A673 (cell line): ENCODE measurements around the gene NRG3. TPM values are rescaled to one million over a fixed set of nuclear protein-coding genes. Genes with fewer than 3 reads are reported as not detected.
"Not testable (repeated sequence)": the region's sequence is repeated elsewhere in the genome, so short reads cannot be mapped to it uniquely, and the experiment has no call there.

ENCODE experiments used
- BruUV-seq: library from RNA; stranded (reverse); fragments of 400-500 nt; replicated peaks from 2 replicates; lab custom pipeline; 2021; lab: Mats Ljungman, UMichigan
- CTCF ChIA-PET: fragments of 300-600 bp; sonication (Branson Sonifier 250); formaldehyde crosslinking; loops from one replicate; lab custom pipeline; 2022; ENCODE audit warnings: antibody characterized with exemption; lab: Charles Lee
- POLR2A ChIA-PET: fragments of 300-600 bp; sonication (Branson Sonifier 250); formaldehyde crosslinking; loops from one replicate; lab custom pipeline; 2022; ENCODE audit warnings: antibody characterized with exemption; ENCODE audit not compliant: low non-redundant PET; lab: Charles Lee
- DNase-seq: peaks from one replicate; pipeline ENCODE4 v3.0.0-alpha.2; 2015; ENCODE audit warnings: low spot score
- H3K27ac ChIP-seq: fragments of 200-600 bp; sonication (generic); 2 replicates; pipeline ENCODE4 v1.5.1; 2016; ENCODE audit warnings: mixed run types, low read depth, mild to moderate bottlenecking, mixed read lengths, antibody characterized with exemption, low read length; ENCODE audit not compliant: poor library complexity, severe bottlenecking
- H3K27me3 ChIP-seq: fragments of 200-600 bp; sonication (generic); replicated peaks from 2 replicates; pipeline ENCODE4 v1.6.1; 2017; ENCODE audit warnings: mixed run types, low read depth, mild to moderate bottlenecking, mixed read lengths, antibody characterized with exemption, low read length; ENCODE audit not compliant: insufficient read depth, poor library complexity
- H3K36me3 ChIP-seq: fragments of 200-600 bp; sonication (generic); 2 replicates; pipeline ENCODE4 v1.6.1; 2016; ENCODE audit warnings: mixed run types, mild to moderate bottlenecking, mixed read lengths, antibody characterized with exemption, low read length; ENCODE audit not compliant: insufficient read depth, poor library complexity, severe bottlenecking
- H3K4me1 ChIP-seq: fragments of 200-600 bp; sonication (generic); 2 replicates; pipeline ENCODE4 v1.6.1; 2017; ENCODE audit warnings: mixed run types, mild to moderate bottlenecking, mixed read lengths, antibody characterized with exemption, low read length; ENCODE audit not compliant: insufficient read depth, poor library complexity, severe bottlenecking
- H3K4me3 ChIP-seq: fragments of 200-600 bp; sonication (generic); 2 replicates; pipeline ENCODE4 v1.5.1; 2016; ENCODE audit warnings: low read depth, mixed run types, mild to moderate bottlenecking, mixed read lengths, low read length; ENCODE audit not compliant: poor library complexity, severe bottlenecking
- H3K9me3 ChIP-seq: fragments of 200-600 bp; sonication (generic); 2 replicates; pipeline ENCODE4 v1.6.1; 2016; ENCODE audit warnings: mixed run types, low read depth, mild to moderate bottlenecking, mixed read lengths, antibody characterized with exemption, low read length; ENCODE audit not compliant: poor library complexity, severe bottlenecking
- EZH2 ChIP-seq: fragments of 200-600 bp; sonication (generic); IDR thresholded peaks from 2 replicates; pipeline ENCODE4 v1.6.1; 2017; ENCODE audit warnings: borderline replicate concordance, low read depth, mild to moderate bottlenecking, mixed read lengths, antibody characterized with exemption, low read length; ENCODE audit not compliant: poor library complexity, severe bottlenecking
- intact Hi-C: fragments of 100-400 bp; cut with micrococcal nuclease; formaldehyde crosslinking; loops from one replicate; pipeline ENCODE4 v1.10.0; 2022; ENCODE audit not compliant: unreplicated experiment
- total RNA-seq: library from RNA; stranded (reverse); gene quantifications from 2 replicates; pipeline ENCODE4 v1.2.3, GENCODE V29; 2021
- TF ChIP-seq, protein P1 (sequence below): fragments of 300-800, 200-600 bp; sonication (generic); conservative IDR thresholded peaks from 2 replicates; pipeline ENCODE4 v1.5.1; 2017; ENCODE audit warnings: low read depth, mild to moderate bottlenecking, antibody characterized with exemption, low read length, moderate library complexity, mixed read lengths

Gene NRG3
- total RNA-seq, 1 experiment from 2014 or later: not detected

DNA sequence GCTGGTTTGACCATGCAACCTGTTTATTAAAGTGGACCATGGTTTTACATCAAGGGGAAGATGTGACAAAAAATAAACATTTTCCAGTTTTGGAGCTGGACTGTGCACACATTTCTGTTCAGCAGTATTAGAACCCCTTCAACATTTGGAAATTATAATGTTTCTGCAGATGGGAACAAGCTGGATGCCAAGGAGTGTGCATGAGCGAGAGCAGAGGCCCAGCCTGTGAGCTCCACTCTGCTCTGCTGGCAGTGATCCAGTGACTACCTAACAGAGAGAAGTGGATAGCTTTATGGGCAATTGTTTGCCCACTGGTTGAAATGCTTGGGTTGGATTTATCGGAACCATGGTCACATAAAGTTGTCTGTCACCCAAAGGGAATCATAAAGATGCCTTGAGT is 456.7 kb downstream of the NRG3 start:
- intact Hi-C loops: no loop called here
- CTCF ChIA-PET: no interaction called here
- Histone ChIP-seq H3K36me3 (no peaks in the 10 kb centered on the region), H3K4me3 (no peak overlapping the region), H3K4me1 (no peaks in the 10 kb centered on the region), H3K27me3 (no peaks in the 10 kb centered on the region), H3K9me3 (peaks cover 4% of the 10 kb centered on the region), H3K27ac (no peak overlapping the region)
- TF ChIP-seq, protein P1, sequence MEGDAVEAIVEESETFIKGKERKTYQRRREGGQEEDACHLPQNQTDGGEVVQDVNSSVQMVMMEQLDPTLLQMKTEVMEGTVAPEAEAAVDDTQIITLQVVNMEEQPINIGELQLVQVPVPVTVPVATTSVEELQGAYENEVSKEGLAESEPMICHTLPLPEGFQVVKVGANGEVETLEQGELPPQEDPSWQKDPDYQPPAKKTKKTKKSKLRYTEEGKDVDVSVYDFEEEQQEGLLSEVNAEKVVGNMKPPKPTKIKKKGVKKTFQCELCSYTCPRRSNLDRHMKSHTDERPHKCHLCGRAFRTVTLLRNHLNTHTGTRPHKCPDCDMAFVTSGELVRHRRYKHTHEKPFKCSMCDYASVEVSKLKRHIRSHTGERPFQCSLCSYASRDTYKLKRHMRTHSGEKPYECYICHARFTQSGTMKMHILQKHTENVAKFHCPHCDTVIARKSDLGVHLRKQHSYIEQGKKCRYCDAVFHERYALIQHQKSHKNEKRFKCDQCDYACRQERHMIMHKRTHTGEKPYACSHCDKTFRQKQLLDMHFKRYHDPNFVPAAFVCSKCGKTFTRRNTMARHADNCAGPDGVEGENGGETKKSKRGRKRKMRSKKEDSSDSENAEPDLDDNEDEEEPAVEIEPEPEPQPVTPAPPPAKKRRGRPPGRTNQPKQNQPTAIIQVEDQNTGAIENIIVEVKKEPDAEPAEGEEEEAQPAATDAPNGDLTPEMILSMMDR: no peak
- TF ChIP-seq EZH2: no peak
- BruUV-seq: no TSS peak
- DNase-seq: no peak
- POLR2A ChIA-PET: no interaction called here

DNA sequence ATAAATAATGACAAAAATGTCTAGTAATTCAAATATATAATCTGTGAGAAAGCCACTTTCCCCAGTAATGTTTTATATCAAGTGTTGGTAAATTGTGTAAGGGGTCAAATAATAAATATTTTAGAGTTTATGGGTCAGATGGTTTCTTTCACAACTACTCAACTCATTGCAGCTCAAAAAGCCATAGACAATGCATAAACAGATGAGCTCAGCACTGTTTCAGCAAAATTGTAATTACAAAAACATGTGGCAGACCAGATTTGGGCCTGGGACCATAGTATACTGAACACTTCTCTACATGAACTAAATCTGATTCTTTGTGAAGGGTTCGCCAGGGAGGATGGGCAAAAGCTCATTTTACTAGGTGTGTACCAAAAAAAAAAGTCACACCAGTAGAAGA is 460.8 kb downstream of the NRG3 start:
- no peaks in the 10 kb centered on the region for H3K4me1 ChIP-seq
- H3K27me3 ChIP-seq: no peaks in the 10 kb centered on the region
- no peak for DNase-seq
- intact Hi-C loops: no loop called here
- no peaks in the 10 kb centered on the region for H3K36me3 ChIP-seq
- peaks cover 10% of the 10 kb centered on the region for H3K9me3 ChIP-seq
- ChIA-PET CTCF (no interaction called here), POLR2A (interaction anchor here (0.7 kb wide), 1 partner anchor 8 kb away, joined by 9 read pairs; no protein-coding TSS in a partner anchor)
- no peak for TF ChIP-seq EZH2
- TF ChIP-seq, protein P1: no peak
- BruUV-seq: no TSS peak
- no peak overlapping the region for H3K4me3 ChIP-seq
- H3K27ac ChIP-seq: no peak overlapping the region

DNA sequence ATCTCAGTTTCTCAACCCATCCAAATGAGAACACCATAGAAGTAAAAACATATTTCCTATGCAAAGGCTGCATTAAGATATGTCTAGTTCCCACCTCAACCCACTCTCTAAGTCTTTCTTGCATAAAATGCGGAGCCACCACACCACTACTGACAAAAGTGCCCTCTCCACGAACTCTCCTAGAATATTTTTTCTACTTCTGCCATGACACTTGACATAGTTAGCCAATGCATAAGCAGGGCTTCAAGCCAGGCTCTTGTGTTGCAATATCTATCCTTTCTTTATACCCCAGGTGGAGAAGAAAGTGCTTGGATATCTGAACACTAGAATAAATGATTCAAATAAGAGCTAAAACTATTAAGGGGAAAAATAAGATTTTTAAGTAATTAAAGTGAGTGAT is 465.2 kb downstream of the NRG3 start:
- no peak for DNase-seq
- ChIA-PET POLR2A (no interaction called here), CTCF (no interaction called here)
- Histone ChIP-seq H3K4me1 (no peaks in the 10 kb centered on the region), H3K27ac (no peak overlapping the region), H3K36me3 (no peaks in the 10 kb centered on the region), H3K27me3 (no peaks in the 10 kb centered on the region), H3K4me3 (no peak overlapping the region), H3K9me3 (peaks cover 6% of the 10 kb centered on the region)
- intact Hi-C loops: no loop called here
- TF ChIP-seq, protein P1: no peak
- no peak for TF ChIP-seq EZH2
- no TSS peak for BruUV-seq

DNA sequence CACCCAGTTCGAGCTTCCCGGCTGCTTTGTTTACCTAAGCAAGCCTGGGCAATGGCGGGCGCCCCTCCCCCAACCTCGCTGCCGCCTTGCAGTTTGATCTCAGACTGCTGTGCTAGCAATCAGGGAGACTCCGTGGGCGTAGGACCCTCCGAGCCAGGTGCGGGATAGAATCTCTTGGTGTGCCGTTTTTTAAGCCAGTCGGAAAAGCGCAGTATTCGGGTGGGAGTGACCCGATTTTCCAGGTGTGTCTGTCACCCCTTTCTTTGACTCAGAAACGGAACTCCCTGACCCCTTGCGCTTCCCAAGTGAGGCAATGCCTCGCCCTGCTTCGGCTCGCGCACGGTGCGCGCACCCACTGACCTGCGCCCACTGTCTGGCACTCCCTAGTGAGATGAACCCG is 474.6 kb downstream of the NRG3 start:
- CTCF ChIA-PET, DNase-seq, H3K4me1 ChIP-seq, H3K36me3 ChIP-seq, BruUV-seq, POLR2A ChIA-PET, H3K4me3 ChIP-seq, intact Hi-C loops, H3K27ac ChIP-seq, H3K27me3 ChIP-seq, H3K9me3 ChIP-seq: not testable (repeated sequence)
